GM12801 (cell line): ENCODE data around the gene PTN.

Source experiments
- CTCF ChIP-seq: IDR thresholded peaks from one replicate; pipeline ENCODE4 v1.5.1; 2011; ENCODE audit warnings: control low read depth; ENCODE audit not compliant: insufficient read length; ENCODE audit errors: extremely low read depth

The PTN gene

GRCh38 chr7:137342828-137343261 is 688 bp downstream of the PTN start:
- no peak for TF ChIP-seq CTCF

GRCh38 chr7:137342265-137342664 is 1.3 kb downstream of the PTN start:
- no peak for TF ChIP-seq CTCF

- TF ChIP-seq CTCF: no peak
Measured at GRCh38 chr7:137337902-137338301, 5.6 kb downstream of the PTN start.

DNA sequence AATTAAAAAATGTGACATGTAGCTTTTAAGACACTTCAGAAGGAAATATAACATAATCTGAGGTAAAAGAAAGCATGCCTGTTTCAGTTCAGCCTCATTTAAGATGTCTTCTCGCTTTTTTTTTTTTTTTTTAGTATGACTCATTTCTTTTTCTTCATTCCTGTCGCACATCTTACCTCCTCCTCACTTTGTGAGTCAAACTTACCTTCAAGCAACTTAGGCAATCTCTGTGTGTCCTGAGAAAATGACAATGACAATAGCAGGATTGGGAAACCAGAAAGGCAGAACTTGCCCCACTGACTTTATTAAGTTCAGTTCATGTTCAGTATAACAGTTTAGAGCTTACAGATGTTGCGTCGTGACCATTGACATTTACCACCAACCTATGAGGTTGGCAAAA is 7.7 kb downstream of the PTN start:
- no peak for TF ChIP-seq CTCF

GRCh38 chr7:137331378-137331777 is 12.2 kb downstream of the PTN start:
- TF ChIP-seq CTCF: no peak

GRCh38 chr7:137329411-137329810 is 14.1 kb downstream of the PTN start:
- TF ChIP-seq CTCF: no peak

DNA sequence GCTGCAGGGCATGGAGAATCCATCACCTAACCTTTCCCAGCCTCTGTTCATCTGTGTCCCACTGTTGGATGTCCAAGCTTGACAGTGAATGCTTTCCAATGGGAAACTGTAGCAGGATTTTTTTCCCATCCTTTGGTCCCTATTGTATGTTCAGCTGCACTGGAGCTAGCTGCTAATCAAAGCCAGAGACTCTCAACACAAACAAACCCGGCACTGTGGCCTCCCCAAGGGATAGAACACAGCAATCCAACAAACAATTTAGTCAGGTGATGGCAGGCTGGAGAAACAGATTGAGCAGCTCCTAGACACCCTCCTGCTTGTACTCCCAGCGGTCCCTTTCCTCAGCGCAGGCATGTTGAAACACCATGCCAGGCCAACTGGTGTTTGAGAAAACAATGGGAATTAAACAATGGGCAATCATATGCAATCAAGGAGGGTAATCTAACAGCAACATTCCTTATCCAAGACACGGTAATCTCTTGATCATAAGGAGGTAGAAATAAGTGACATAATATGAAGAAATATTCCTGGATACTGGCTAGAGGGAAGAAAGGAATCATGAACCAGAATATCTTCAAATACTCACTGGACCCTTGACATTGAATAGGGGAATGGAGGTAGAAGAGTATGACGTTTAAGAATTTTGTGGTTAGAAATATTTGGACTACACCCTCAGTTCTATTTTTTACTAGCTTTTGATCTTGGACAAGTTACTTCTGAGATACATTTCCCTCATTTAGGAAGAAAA is 15.0 kb downstream of the PTN start:
- TF ChIP-seq CTCF: no peak
